Panc1 (cell line): ENCODE results near the gene E2F6. TPM values are rescaled to one million over a fixed set of nuclear protein-coding genes. Genes with fewer than 3 reads are reported as not detected.

Source experiments
- ATAC-seq: fragments of 200-7000 bp; cut with Tn5 transposase; 2 replicates; pipeline ENCODE4 v1.9.1; 2020; ENCODE audit warnings: mild to moderate bottlenecking, moderate library complexity
- BruUV-seq: library from RNA; stranded (reverse); fragments of 400-500 nt; replicated peaks from 2 replicates; lab custom pipeline; 2021; lab: Mats Ljungman, UMichigan
- CTCF ChIA-PET: fragments of 300-600 bp; sonication (Branson Sonifier 250); formaldehyde crosslinking; loops from one replicate; lab custom pipeline; 2022; ENCODE audit warnings: antibody characterized with exemption; lab: Charles Lee
- POLR2A ChIA-PET: fragments of 300-600 bp; sonication (Branson Sonifier 250); formaldehyde crosslinking; loops from one replicate; lab custom pipeline; 2022; ENCODE audit warnings: antibody characterized with exemption; lab: Charles Lee
- DNase-seq: peaks from one replicate; pipeline ENCODE4 v3.0.0-alpha.2; 2010; ENCODE audit warnings: low read depth, low spot score
- H3K27ac ChIP-seq: 2 replicates; pipeline ENCODE4 v1.5.1; 2011; ENCODE audit warnings: mild to moderate bottlenecking, low read length, inconsistent platforms
- H3K27me3 ChIP-seq: fragments of 200-500 bp; sonication (Bioruptor generic); 2 replicates; pipeline ENCODE4 v1.6.0; 2014; ENCODE audit warnings: low read length, inconsistent platforms; ENCODE audit not compliant: control insufficient read depth, insufficient read depth
- H3K36me3 ChIP-seq: fragments of 200-500 bp; sonication (Bioruptor generic); 2 replicates; pipeline ENCODE4 v1.5.1; 2014; ENCODE audit warnings: inconsistent platforms, mild to moderate bottlenecking, low read length, moderate library complexity; ENCODE audit not compliant: control insufficient read depth, insufficient read depth
- H3K4me1 ChIP-seq: 2 replicates; pipeline ENCODE4 v1.5.1; 2011; ENCODE audit warnings: inconsistent platforms, mild to moderate bottlenecking, low read length, moderate library complexity; ENCODE audit not compliant: control insufficient read depth, insufficient read depth
- H3K4me3 ChIP-seq, 2 experiments: 2 replicates each; pipeline ENCODE4 v1.5.1; 2011 to 2012; ENCODE audit warnings: low read depth in 2 of 2, low read length in 2 of 2, mild to moderate bottlenecking in 2 of 2, inconsistent platforms in 1 of 2, moderate library complexity in 1 of 2
- H3K9me3 ChIP-seq: fragments of 200-500 bp; sonication (Bioruptor generic); 2 replicates; pipeline ENCODE4 v1.5.1; 2014; ENCODE audit warnings: low read depth, mild to moderate bottlenecking, inconsistent platforms, low read length, moderate library complexity; ENCODE audit not compliant: control insufficient read depth, insufficient read depth
- CTCF ChIP-seq: fragments of 450-650 bp; IDR thresholded peaks from 2 replicates; pipeline ENCODE4 v1.5.1; 2017; ENCODE audit warnings: mild to moderate bottlenecking
- POLR2AphosphoS5 ChIP-seq: IDR thresholded peaks from 2 replicates; pipeline ENCODE4 v1.6.1; 2012; ENCODE audit warnings: mild to moderate bottlenecking, low read depth, low read length, moderate library complexity
- REST ChIP-seq, 2 experiments: IDR thresholded peaks; 2 replicates each; pipeline ENCODE4 v1.6.1; 2011 to 2012; ENCODE audit warnings: low read depth in 2 of 2, control low read depth in 1 of 2, low read length in 1 of 2, mild to moderate bottlenecking in 1 of 2, moderate library complexity in 1 of 2; ENCODE audit not compliant: insufficient read depth in 1 of 2
- SIN3A ChIP-seq: IDR thresholded peaks from 2 replicates; pipeline ENCODE4 v1.6.1; 2012; ENCODE audit warnings: low read depth, mild to moderate bottlenecking, low read length, moderate library complexity, borderline replicate concordance; ENCODE audit not compliant: insufficient read depth
- TCF7L2 ChIP-seq: IDR thresholded peaks from 2 replicates; pipeline ENCODE4 v1.6.1; 2011; ENCODE audit warnings: mild to moderate bottlenecking, low read depth, low read length, inconsistent platforms
- in situ Hi-C: cut with HindIII; loops from 2 replicates; pipeline ENCODE4 v1.10.0; 2016; ENCODE audit warnings: low sequenced_read_pairs, low pct_unique_long_range_greater_than_20kb
- intact Hi-C: fragments of 100-400 bp; cut with micrococcal nuclease; formaldehyde crosslinking; loops from one replicate; pipeline ENCODE4 v1.10.0; 2022; ENCODE audit not compliant: unreplicated experiment
- total RNA-seq: library from RNA; stranded (reverse); gene quantifications from one replicate; pipeline ENCODE4 v1.2.1, GENCODE V29; 2021; ENCODE audit not compliant: unreplicated experiment

The E2F6 gene
- total RNA-seq, 1 experiment from 2014 or later = 23.9 TPM

- H3K4me3 ChIP-seq = no peak overlapping the region
- H3K27ac ChIP-seq = no peak overlapping the region
- POLR2A ChIA-PET = no interaction called here
- intact Hi-C loops (no loop called here), in situ Hi-C loops (no loop called here)
- H3K4me1 ChIP-seq = no peaks in the 10 kb centered on the region
- DNase-seq = no peak
- H3K27me3 ChIP-seq = no peaks in the 10 kb centered on the region
- H3K36me3 ChIP-seq = no peaks in the 10 kb centered on the region; the same call in 1 of the 2 replicates
- no TSS peak for BruUV-seq
- TF ChIP-seq TCF7L2 = no peak
- TF ChIP-seq POLR2AphosphoS5 = no peak
- no peak for TF ChIP-seq SIN3A
- TF ChIP-seq CTCF = no peak
- no peak for TF ChIP-seq REST (IDR thresholded peaks at IDR 0.05; ENCODE audit: insufficient read depth in 1 of 2, low read depth in 2 of 2, low read length in 1 of 2)
- H3K9me3 ChIP-seq = peaks cover 11% of the 10 kb centered on the region
- CTCF ChIA-PET = no interaction called here
- no peak; the same call in 1 of the 2 replicates for ATAC-seq
These were observed 28.4 kb downstream of the E2F6 start for GRCh38 chr2:11437602-11438001.

DNA sequence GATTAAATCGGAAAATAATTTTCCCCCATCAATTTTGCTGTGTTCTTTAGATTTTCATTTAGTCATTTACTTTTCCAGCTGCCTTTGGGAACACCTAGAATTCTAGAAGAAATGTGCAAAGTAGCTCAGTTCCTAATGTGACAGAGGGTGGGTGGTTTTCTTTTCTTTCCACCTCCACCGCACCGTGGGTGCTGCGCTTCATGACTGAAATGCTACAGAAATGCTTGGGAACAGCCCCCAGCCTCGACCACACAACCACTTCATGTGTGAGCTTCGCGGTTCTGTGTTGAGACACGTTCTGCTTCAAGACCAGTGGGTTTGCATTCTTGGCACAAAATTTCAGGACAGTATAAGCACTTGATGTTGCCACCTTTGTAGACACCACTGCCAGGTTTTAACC is 30.9 kb downstream of the E2F6 start:
- no peak for ATAC-seq

More for the DNA sequence above, 30.9 kb downstream of the E2F6 start:
- DNase-seq = no peak
- no peak overlapping the region for H3K4me3 ChIP-seq
- intact Hi-C loops = no loop called here
- H3K9me3 ChIP-seq = peaks cover 11% of the 10 kb centered on the region
- CTCF ChIA-PET = no interaction called here
- TF ChIP-seq POLR2AphosphoS5 (no peak), REST (IDR thresholded peaks at IDR 0.05; ENCODE audit: insufficient read depth in 1 of 2, low read depth in 2 of 2, low read length in 1 of 2) (no peak), TCF7L2 (no peak), SIN3A (no peak), CTCF (no peak)
- POLR2A ChIA-PET = no interaction called here
- H3K27me3 ChIP-seq = no peaks in the 10 kb centered on the region
- in situ Hi-C loops = no loop called here
- no peaks in the 10 kb centered on the region for H3K4me1 ChIP-seq
- no peak overlapping the region for H3K27ac ChIP-seq
- BruUV-seq = no TSS peak
- no peaks in the 10 kb centered on the region; the same call in 1 of the 2 replicates for H3K36me3 ChIP-seq
